Stimulated activated CD8-positive, alpha-beta memory T cell treated with anti-CD3 and anti-CD28 coated beads, Interleukin-4, amount 100 ng/mL, for 1 hour (primary cell): ENCODE data around the gene EFR3B.
"Not testable (repeated sequence)": the region's sequence is repeated elsewhere in the genome, so short reads cannot be mapped to it uniquely, and the experiment has no call there.

Source experiments
- DNase-seq, 2 donors: peaks; one replicate each; pipeline ENCODE4 v3.0.0-alpha.2; 2020; ENCODE audit warnings: low read depth in 2 of 2, low spot score in 1 of 2

EFR3B gene

GRCh38 chr2:25041928-25042320 is at the start of gene EFR3B:
Gene EFR3B (plus strand): TSS chr2:25042076. CDS start chr2:25042313, 237 bp downstream.
- DNase-seq: peak; percentile 76 to 81

DNA sequence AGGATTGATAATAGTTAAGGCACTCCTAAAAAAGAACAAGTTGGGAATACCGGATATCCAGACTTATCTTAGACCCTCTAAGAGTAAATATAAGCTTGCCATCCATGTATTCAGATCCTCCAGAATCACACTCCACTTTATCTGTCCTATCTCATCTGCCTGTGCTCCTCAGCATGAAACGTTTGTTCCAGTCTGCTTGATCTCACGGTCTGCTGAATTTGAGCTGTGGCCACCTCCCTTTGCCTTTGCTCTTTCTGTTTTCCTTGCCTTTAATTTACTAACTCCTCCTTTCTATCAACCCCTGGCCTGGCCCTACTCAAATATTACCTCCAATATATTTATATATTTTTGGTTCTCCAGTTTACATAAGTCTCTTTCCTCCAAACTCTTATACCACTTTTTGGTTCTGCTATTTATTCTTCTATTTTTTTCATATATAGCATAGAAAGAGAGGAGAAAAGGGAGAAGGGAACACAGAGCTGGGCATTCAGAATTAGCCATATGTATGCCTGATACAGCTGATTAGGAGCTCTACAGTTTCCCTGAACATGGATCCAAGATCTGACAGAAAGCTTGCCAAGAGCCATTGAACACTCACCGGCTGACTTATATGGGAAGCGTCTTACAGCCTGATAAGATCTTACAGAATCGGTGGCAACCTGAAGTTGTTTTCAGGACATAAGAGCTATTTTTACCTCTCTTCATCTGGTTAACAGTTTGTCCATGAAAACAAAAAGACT is 48.3 kb upstream of the EFR3B start:
- no peak for DNase-seq

DNA sequence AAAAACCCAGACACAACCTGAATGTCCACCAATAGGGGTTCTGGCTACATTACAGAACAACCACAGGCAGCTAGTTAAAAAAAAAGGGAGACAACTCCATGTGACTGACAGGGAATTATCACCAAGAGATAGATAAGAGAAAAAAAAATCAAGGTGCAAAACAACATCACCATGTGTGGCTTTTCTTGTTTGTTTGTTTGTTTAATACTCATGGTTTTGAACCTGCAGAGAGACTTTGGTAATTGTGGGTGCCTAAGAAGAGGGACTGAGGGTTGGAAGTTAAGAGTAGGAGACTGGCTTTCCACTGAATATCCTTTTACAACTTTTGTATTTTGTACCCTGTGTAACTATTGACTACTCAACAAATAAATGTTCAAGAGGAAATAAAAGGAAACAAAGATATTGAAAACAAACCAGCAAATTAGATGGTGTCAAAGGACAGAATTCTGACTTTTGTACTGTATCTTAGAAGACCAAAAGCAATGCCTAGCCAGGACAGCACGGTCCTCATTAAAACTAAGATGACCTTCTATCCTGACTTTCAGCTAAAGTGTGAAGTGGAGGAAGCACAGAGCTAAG is 47.6 kb upstream of the EFR3B start:
- DNase-seq: no peak

GRCh38 chr2:24999097-24999496 is 42.8 kb upstream of the EFR3B start:
- DNase-seq: not testable (repeated sequence)

DNA sequence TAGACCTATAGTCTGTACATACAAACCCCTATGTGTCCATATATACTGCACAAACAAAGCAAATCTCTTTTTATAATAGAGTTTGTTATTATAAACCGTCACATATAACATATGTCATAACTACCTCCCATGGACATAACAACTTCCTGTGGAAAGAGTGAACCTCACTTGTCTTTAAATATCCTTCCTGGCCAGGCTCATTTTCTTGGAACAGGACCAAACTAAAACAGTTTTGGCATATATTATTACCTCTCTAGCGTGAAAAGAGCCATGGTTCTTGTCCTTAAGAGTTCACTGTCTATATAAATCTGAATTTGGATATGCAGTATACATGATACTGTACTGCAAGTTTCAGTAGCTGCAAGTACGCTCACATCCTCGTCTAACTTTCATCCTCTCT is 41.8 kb upstream of the EFR3B start:
- no peak for DNase-seq

- DNase-seq: no peak
Measured at GRCh38 chr2:25000503-25001324, 41.2 kb upstream of the EFR3B start.

GRCh38 chr2:25001325-25001637 is 40.6 kb upstream of the EFR3B start:
- no peak for DNase-seq

DNA sequence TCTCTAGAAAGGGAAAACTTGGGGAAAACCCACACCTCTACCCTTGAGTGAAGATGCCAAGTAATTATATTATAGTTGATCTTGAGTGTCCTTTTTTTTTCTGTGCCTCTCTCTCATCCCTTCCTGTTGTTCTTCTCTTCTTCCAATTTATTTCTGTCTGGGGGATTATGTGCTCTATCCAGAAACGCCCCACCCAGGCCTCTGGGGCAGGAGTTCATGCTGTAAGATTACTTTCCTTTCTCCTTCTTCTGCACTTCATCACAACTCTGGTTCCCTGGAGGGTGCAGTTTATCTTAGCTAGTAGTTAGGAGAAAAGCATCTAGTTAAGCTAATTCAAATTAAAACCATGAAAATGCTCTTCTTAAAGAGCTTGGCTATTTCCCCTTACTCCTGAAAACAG is 39.8 kb upstream of the EFR3B start:
- DNase-seq: no peak

DNA sequence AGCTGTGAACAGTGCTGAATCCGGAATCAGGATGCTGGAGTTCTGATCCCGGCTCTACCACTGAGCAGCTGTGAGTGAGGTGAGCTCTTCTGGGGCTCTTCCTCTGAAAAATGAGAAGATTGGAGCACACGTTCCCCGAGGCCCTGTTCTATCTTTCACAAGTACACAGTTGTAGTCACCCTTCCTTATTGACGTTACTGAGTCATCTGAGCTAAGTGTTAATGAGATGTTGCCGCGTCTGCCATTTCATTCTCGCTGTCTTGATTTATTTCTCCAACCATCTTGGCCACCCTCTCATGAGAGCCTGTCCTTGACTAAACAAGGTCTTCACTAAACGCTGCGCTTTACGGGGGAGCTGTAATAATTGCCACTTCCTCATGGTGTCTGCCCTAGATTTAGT is 31.9 kb upstream of the EFR3B start:
- no peak for DNase-seq

GRCh38 chr2:25011342-25011741 is 30.5 kb upstream of the EFR3B start:
- DNase-seq: not testable (repeated sequence)

DNA sequence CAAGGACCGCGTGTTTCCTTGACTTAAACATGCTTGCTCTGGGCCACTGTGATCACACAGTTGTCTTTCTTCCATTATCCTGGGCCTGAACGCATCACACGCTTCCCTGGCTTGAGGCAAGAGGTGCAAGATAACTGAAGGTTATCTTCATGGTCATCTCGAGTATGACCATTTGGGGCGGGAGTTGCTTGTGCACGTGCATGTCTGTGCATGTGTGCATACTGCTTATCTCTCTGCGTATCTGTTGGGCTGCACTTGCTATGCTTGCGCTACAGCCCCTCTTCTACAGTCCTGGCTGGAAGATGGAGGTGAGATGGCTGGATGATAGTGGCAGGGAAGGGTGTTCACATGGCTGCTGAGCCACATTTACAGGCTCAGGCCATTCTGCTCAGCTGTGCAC is 27.2 kb upstream of the EFR3B start:
- no peak for DNase-seq

DNA sequence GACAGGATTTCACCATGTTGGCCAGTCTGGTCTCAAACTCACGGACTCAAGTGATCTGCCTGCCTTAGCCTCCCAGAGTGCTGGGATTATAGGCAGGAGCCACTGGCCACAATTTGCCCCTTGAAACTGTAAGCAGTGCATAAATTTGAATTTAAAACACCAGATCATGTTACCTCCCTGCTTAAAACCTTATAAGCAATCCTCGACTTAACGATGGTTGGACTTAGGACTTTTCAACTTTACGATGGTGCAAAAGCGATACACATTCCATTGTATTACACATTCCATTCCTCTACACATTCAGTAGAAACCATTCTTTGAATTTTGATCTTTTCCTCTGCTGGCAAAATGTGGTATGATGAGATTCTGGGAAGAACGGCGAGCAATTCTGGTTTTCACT is 23.2 kb upstream of the EFR3B start:
- no peak for DNase-seq

GRCh38 chr2:25021791-25022362 is 20.0 kb upstream of the EFR3B start:
- DNase-seq: no peak

GRCh38 chr2:25023333-25023732 is 18.5 kb upstream of the EFR3B start:
- DNase-seq: no peak

DNA sequence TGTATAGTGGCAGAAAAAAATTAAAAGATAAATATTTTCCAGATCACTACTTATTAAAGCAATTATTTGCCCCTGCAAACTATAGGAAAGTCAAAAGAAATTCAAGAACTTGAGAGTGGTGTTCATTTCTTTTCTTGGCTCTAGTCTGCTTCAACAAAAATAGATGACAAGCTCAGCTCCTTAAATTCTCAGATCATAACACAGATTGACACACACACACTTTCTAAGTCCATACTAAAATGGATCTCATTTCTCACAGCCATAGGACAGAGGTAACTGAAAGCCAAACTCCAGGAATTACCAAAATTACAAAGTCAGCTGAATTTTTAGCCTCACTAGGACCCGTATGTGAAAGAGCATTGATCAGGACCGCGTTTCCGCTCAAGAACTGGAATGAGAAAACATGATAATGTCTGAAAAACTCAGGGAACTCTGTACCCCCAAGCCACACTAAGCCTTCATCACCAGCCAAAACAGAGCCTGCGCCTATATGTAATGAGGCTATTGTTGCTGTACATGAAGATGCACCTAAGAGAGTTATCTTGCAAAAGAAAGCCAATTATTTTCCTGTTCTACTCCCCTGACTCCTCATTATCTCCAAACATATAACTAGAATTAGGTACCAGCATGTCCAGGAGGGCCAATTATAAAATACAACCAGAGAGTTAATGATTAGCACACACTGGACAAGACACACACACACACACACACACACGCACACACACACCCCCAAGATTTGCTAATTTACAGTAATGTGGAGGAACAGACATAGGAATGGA is 16.5 kb upstream of the EFR3B start:
- no peak for DNase-seq

DNA sequence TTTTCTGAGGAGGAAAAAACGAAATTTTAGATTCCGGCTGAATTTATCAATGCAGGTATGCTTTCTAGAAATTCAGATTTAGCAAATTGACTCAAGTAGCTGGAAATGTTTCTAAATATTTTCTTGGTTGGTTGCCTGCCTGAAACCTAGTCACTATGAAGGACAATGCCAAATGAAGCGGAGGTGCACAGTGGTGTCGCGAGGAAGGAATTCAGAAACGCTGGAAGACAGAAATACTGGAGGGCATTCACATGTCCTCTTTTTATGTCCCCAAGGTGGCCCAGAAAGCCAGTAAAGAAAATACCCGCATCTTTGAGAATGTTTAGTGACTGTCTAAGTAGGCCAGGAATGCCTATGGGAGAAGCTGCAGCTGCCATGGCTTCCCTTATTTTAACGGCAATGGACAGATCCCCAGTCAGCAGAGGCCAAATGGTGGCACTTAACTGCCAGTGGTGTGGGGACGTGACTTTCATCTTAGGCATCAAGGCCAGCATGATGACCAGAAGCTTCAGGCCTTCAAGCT is 15.8 kb upstream of the EFR3B start:
- no peak for DNase-seq

DNA sequence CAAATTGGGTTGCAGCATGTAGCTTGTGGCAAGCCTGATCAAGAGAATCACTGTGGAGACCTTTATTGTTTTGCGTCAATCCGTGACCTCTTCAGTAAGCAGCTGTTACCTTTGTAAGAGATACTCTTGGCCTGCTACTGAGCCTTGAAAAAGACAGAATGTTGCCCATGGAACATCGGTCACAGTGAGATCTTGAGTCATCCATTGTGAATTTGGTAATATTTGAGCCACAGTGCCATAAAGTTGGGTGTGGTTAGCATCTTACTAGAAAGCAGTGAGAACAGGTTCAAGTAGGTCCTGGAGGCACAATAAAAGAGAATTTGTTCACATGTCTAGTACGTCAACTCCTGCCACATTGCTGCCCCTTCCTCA is 12.7 kb upstream of the EFR3B start:
- no peak for DNase-seq

GRCh38 chr2:25030702-25031101 is 11.2 kb upstream of the EFR3B start:
- DNase-seq: no peak

DNA sequence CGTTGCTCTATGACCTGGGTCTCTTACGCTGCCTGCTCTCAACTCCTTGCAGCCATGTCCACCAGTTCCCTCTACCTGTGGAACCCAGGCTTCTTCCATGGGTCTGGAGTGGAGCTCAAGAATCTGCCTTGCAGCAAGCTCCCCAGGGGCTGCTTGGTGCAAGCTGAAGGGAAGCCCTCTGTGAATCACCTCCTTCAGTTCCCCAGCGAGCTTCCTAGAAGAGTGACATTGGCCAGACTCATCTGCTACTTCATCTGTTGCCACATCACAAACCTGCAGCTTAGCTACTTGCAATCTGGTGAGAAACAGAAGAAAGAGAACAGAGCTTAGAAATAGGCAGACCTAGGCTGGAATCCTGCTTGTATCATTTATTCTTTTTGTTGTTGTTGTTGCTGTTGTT is 9.8 kb upstream of the EFR3B start:
- no peak for DNase-seq

GRCh38 chr2:25032901-25033300 is 9.0 kb upstream of the EFR3B start:
- no peak for DNase-seq

- no peak for DNase-seq
Measured at GRCh38 chr2:25034081-25034480, 7.8 kb upstream of the EFR3B start.
